ENCODE data around the gene RAD51D. TPM values are rescaled to one million over a fixed set of nuclear protein-coding genes. Genes with fewer than 3 reads are reported as not detected.

RAD51D gene
- total and polyA plus RNA-seq, 10 of the 15 experiments (the other 5 are each of a cell fraction or from before 2014, with no cell fraction given) = 2.6 to 29.3 (median 13.5) TPM

GRCh38 chr17:35073991-35074627 lies 45.6 kb downstream of the RAD51D start (continued):
- TF ChIP-seq SKIL (IDR thresholded peaks at IDR 0.05; ENCODE audit: low read depth, poor library complexity, severe bottlenecking) = no peak
- TF ChIP-seq MTA3 (IDR thresholded peaks at IDR 0.05; ENCODE audit: borderline replicate concordance, low read length) = no peak
- no peak for TF ChIP-seq ATF2 (IDR thresholded peaks at IDR 0.05; ENCODE audit: low read length)
- TF ChIP-seq IRF5 (IDR thresholded peaks at IDR 0.05; ENCODE audit: borderline replicate concordance) = no peak
- TF ChIP-seq ZNF217 (IDR thresholded peaks at IDR 0.05) = no peak
- no peak for TF ChIP-seq NR2C1 (IDR thresholded peaks at IDR 0.05)
- no peak for TF ChIP-seq NFXL1 (IDR thresholded peaks at IDR 0.05; ENCODE audit: borderline replicate concordance)
- no peak for TF ChIP-seq YBX1 (IDR thresholded peaks at IDR 0.05)
- no peak for TF ChIP-seq ATF7 (IDR thresholded peaks at IDR 0.05; ENCODE audit: low read depth)
